ENCODE results near the gene RBM12.
A peak's percentile ranks its signal among the peaks of the same experiment; 100 is the strongest.
"Not testable (repeated sequence)": the region's sequence is repeated elsewhere in the genome, so short reads cannot be mapped to it uniquely, and the experiment has no call there.

The RBM12 gene

GRCh38 chr20:35698298-35699126 lies 33.8 kb upstream of the RBM12 start:
- peak; percentile 11 for DNase-seq (ENCODE audit: low spot score)

GRCh38 chr20:35697696-35698297 lies 33.1 kb upstream of the RBM12 start:
- DNase-seq (ENCODE audit: low spot score): peak; percentile 4

GRCh38 chr20:35695978-35696377 lies 31.3 kb upstream of the RBM12 start:
- DNase-seq (ENCODE audit: low spot score): no peak

- no peak for DNase-seq (ENCODE audit: low spot score)
Observed at GRCh38 chr20:35695245-35695749, 30.6 kb upstream of the RBM12 start.

- DNase-seq (ENCODE audit: low spot score): no peak
Observed at GRCh38 chr20:35690265-35690664, 25.6 kb upstream of the RBM12 start.

- not testable (repeated sequence) for DNase-seq (ENCODE audit: low spot score)
Observed at GRCh38 chr20:35686872-35687271, 22.2 kb upstream of the RBM12 start.

- DNase-seq (ENCODE audit: low spot score): not testable (repeated sequence)
Observed at GRCh38 chr20:35685368-35685767, 20.7 kb upstream of the RBM12 start.

- DNase-seq (ENCODE audit: low spot score): no peak
Observed at GRCh38 chr20:35681960-35682359, 17.3 kb upstream of the RBM12 start.

GRCh38 chr20:35680452-35681183 lies 15.9 kb upstream of the RBM12 start:
- no peak for DNase-seq (ENCODE audit: low spot score)

GRCh38 chr20:35674921-35675320 lies 10.2 kb upstream of the RBM12 start:
- DNase-seq (ENCODE audit: low spot score): no peak

- DNase-seq (ENCODE audit: low spot score): no peak
Observed at GRCh38 chr20:35673884-35674283, 9.2 kb upstream of the RBM12 start.

- DNase-seq (ENCODE audit: low spot score): no peak
Observed at GRCh38 chr20:35669681-35670080, 5.0 kb upstream of the RBM12 start.

GRCh38 chr20:35669221-35669620 lies 4.5 kb upstream of the RBM12 start:
- no peak for DNase-seq (ENCODE audit: low spot score)

- DNase-seq (ENCODE audit: low spot score): no peak
Observed at GRCh38 chr20:35665949-35666288, 1.2 kb upstream of the RBM12 start.

- peak; percentile 14 for DNase-seq (ENCODE audit: low spot score)
Observed at GRCh38 chr20:35663516-35664465, 909 bp downstream of the RBM12 start.

GRCh38 chr20:35662551-35662950 lies 2.1 kb downstream of the RBM12 start:
- DNase-seq (ENCODE audit: low spot score): no peak

GRCh38 chr20:35661908-35662307 lies 2.8 kb downstream of the RBM12 start:
- DNase-seq (ENCODE audit: low spot score): no peak

- no peak for DNase-seq (ENCODE audit: low spot score)
Observed at GRCh38 chr20:35661053-35661452, 3.6 kb downstream of the RBM12 start.

GRCh38 chr20:35660122-35660937 lies 4.4 kb downstream of the RBM12 start:
- no peak for DNase-seq (ENCODE audit: low spot score)

GRCh38 chr20:35657271-35657670 lies 7.4 kb downstream of the RBM12 start:
- DNase-seq (ENCODE audit: low spot score): no peak

- DNase-seq (ENCODE audit: low spot score): no peak
Observed at GRCh38 chr20:35654415-35654814, 10.3 kb downstream of the RBM12 start.

Measured in AG08395 (cell line).